ENCODE measurements around the gene THAP4. TPM values are rescaled to one million over a fixed set of nuclear protein-coding genes. Genes with fewer than 3 reads are reported as not detected.

The THAP4 gene
- polyA plus RNA-seq, 1 donor (not counting 4 experiments of a cell fraction or from before 2014, with no cell fraction given), result 30.3 TPM

DNA sequence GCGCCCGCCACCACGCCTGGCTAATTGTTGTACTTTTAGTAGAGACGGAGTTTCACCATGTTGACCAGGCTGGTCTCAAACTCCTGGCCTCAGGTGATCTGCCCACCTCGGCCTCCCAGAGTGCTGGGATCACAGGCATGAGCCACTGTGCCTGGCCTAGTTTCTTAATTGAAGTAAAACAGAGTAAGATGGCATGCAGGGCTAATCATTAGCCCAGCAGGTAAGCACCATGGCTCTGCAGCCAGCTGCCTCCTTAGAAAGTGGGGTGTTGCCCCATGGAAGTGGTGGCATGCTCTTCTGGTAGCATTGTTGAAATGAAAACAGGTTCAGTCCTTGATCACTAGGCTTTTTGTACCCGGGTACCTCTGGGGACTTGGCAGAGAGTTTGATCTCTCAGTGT lies 13.0 kb upstream of the THAP4 start:
- FAIRE-seq (no peak), DNase-seq (ENCODE audit: low read depth, low spot score) (no peak)
- Histone ChIP-seq H3K4me2 (ENCODE audit: control insufficient read depth, extremely low read depth, insufficient read depth, low read depth, low read length) (no peak overlapping the region), H2AFZ (ENCODE audit: control insufficient read depth, low read length) (no peak overlapping the region), H3K9ac (ENCODE audit: control insufficient read depth, extremely low read depth, insufficient read depth, low read length) (no peak overlapping the region), H3K9me3 (ENCODE audit: control insufficient read depth, low read depth, low read length) (no peaks in the 10 kb centered on the region), H3K9me1 (ENCODE audit: control insufficient read depth, extremely low read depth, insufficient read depth, low read length) (no peaks in the 10 kb centered on the region), H3K27me3 (ENCODE audit: control insufficient read depth, extremely low read depth, insufficient read depth, low read length) (no peaks in the 10 kb centered on the region), H3K36me3 (ENCODE audit: control insufficient read depth in 2 of 2, extremely low read depth in 1 of 2, insufficient read depth in 2 of 2, low read length in 2 of 2) (peaks cover 20 to 33% of the 10 kb centered on the region in 2 experiments), H3K4me1 (ENCODE audit: control insufficient read depth, extremely low read depth, insufficient read depth, low read length) (no peaks in the 10 kb centered on the region), H3K79me2 (ENCODE audit: control insufficient read depth, insufficient read depth, low read length) (peaks cover 58% of the 10 kb centered on the region), H3K4me3 (ENCODE audit: control insufficient read depth in 2 of 3, extremely low read depth in 1 of 3, insufficient read depth in 2 of 3, low read depth in 1 of 3, low read length in 3 of 3) (no peak overlapping the region), H3K27ac (ENCODE audit: control insufficient read depth, insufficient read depth, low read length) (no peak overlapping the region), H4K20me1 (ENCODE audit: control insufficient read depth, extremely low read depth, insufficient read depth, low read length) (peaks cover 17% of the 10 kb centered on the region)
- TF ChIP-seq EZH2 (IDR thresholded peaks at IDR 0.05; ENCODE audit: low read length), result no peak
- TF ChIP-seq, protein P1, sequence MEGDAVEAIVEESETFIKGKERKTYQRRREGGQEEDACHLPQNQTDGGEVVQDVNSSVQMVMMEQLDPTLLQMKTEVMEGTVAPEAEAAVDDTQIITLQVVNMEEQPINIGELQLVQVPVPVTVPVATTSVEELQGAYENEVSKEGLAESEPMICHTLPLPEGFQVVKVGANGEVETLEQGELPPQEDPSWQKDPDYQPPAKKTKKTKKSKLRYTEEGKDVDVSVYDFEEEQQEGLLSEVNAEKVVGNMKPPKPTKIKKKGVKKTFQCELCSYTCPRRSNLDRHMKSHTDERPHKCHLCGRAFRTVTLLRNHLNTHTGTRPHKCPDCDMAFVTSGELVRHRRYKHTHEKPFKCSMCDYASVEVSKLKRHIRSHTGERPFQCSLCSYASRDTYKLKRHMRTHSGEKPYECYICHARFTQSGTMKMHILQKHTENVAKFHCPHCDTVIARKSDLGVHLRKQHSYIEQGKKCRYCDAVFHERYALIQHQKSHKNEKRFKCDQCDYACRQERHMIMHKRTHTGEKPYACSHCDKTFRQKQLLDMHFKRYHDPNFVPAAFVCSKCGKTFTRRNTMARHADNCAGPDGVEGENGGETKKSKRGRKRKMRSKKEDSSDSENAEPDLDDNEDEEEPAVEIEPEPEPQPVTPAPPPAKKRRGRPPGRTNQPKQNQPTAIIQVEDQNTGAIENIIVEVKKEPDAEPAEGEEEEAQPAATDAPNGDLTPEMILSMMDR (optimal IDR thresholded peaks at IDR 0.05 in 1 of 3, IDR thresholded peaks at IDR 0.05 in 1 of 3, conservative IDR thresholded peaks at IDR 0.05 in 1 of 3; ENCODE audit: extremely low read depth in 1 of 3, insufficient read depth in 2 of 3, low read length in 3 of 3), result no peak
- dilution Hi-C loops (cut with MboI; ENCODE audit: extremely low pct_ligation_motif_present, low sequenced_read_pairs), result no loop called here

DNA sequence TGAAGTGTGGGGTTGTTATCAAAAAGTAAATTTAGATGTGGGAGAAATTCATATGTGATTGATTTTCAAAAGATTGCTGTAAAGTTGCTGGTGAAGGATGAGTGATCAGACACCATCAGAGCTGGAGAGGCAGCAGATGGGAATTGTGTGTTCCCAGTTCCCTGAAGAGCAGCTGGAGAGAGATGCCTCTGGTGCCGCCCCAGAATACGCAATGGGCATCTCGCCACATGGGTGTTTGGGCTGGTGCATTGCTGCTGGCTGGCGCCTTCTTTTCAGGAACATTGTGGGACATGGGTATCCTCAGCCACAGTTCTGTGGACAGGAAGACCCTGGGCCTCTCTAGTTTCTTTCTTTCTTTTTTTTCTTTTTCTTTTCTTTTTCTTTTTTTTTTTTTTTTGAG lies 12.4 kb upstream of the THAP4 start:
- no peak for DNase-seq (ENCODE audit: low read depth, low spot score)
- peaks cover 18% of the 10 kb centered on the region for H4K20me1 ChIP-seq (ENCODE audit: control insufficient read depth, extremely low read depth, insufficient read depth, low read length)
- no peak for FAIRE-seq

More for the DNA sequence above, 12.4 kb upstream of the THAP4 start:
- Histone ChIP-seq H2AFZ (ENCODE audit: control insufficient read depth, low read length) (no peak overlapping the region), H3K4me2 (ENCODE audit: control insufficient read depth, extremely low read depth, insufficient read depth, low read depth, low read length) (no peak overlapping the region), H3K79me2 (ENCODE audit: control insufficient read depth, insufficient read depth, low read length) (peaks cover 62% of the 10 kb centered on the region), H3K9me1 (ENCODE audit: control insufficient read depth, extremely low read depth, insufficient read depth, low read length) (no peaks in the 10 kb centered on the region), H3K27me3 (ENCODE audit: control insufficient read depth, extremely low read depth, insufficient read depth, low read length) (no peaks in the 10 kb centered on the region), H3K9ac (ENCODE audit: control insufficient read depth, extremely low read depth, insufficient read depth, low read length) (no peak overlapping the region), H3K9me3 (ENCODE audit: control insufficient read depth, low read depth, low read length) (no peaks in the 10 kb centered on the region), H3K4me3 (ENCODE audit: control insufficient read depth in 2 of 3, extremely low read depth in 1 of 3, insufficient read depth in 2 of 3, low read depth in 1 of 3, low read length in 3 of 3) (no peak overlapping the region), H3K36me3 (ENCODE audit: control insufficient read depth in 2 of 2, extremely low read depth in 1 of 2, insufficient read depth in 2 of 2, low read length in 2 of 2) (peaks cover 16 to 33% of the 10 kb centered on the region in 2 experiments), H3K27ac (ENCODE audit: control insufficient read depth, insufficient read depth, low read length) (no peak overlapping the region), H3K4me1 (ENCODE audit: control insufficient read depth, extremely low read depth, insufficient read depth, low read length) (no peaks in the 10 kb centered on the region)
- dilution Hi-C loops (cut with MboI; ENCODE audit: extremely low pct_ligation_motif_present, low sequenced_read_pairs), result no loop called here
- TF ChIP-seq, protein P1 (optimal IDR thresholded peaks at IDR 0.05 in 1 of 3, IDR thresholded peaks at IDR 0.05 in 1 of 3, conservative IDR thresholded peaks at IDR 0.05 in 1 of 3; ENCODE audit: extremely low read depth in 1 of 3, insufficient read depth in 2 of 3, low read length in 3 of 3), result no peak
- no peak for TF ChIP-seq EZH2 (IDR thresholded peaks at IDR 0.05; ENCODE audit: low read length)

Data from keratinocyte (primary cell).